HEK293 (cell line): ENCODE measurements around the gene CTBP2.

Source experiments
- OVOL3 ChIP-seq: fragments of 450-650 bp; formaldehyde crosslinking; IDR thresholded peaks from 2 replicates; pipeline ENCODE4 v1.5.1; 2016; ENCODE audit warnings: missing biosample characterization, missing genetic modification characterization
- SALL2 ChIP-seq: fragments of 450-650 bp; formaldehyde crosslinking; IDR thresholded peaks from 2 replicates; pipeline ENCODE4 v1.5.0; 2017; ENCODE audit warnings: missing biosample characterization, mild to moderate bottlenecking, missing genetic modification characterization, borderline replicate concordance
- ZBTB48 ChIP-seq: fragments of 450-650 bp; formaldehyde crosslinking; IDR thresholded peaks from 2 replicates; pipeline ENCODE4 v1.5.1; 2016; ENCODE audit warnings: missing biosample characterization, missing genetic modification characterization
- ZNF121 ChIP-seq: fragments of 450-650 bp; formaldehyde crosslinking; IDR thresholded peaks from 2 replicates; pipeline ENCODE4 v1.5.1; 2016; ENCODE audit warnings: missing biosample characterization, missing genetic modification characterization
- ZNF174 ChIP-seq: fragments of 450-650 bp; formaldehyde crosslinking; IDR thresholded peaks from 2 replicates; pipeline ENCODE4 v1.5.0; 2017; ENCODE audit warnings: missing biosample characterization, mild to moderate bottlenecking, missing genetic modification characterization
- ZNF561 ChIP-seq: fragments of 450-650 bp; IDR thresholded peaks from 2 replicates; pipeline ENCODE4 v1.5.1; 2018; ENCODE audit warnings: missing biosample characterization, missing genetic modification characterization, borderline replicate concordance
- ZNF585B ChIP-seq: fragments of 450-650 bp; formaldehyde crosslinking; IDR thresholded peaks from 2 replicates; pipeline ENCODE4 v1.5.1; 2016; ENCODE audit warnings: missing biosample characterization, missing genetic modification characterization
- ZNF747 ChIP-seq: fragments of 450-650 bp; formaldehyde crosslinking; IDR thresholded peaks from 2 replicates; pipeline ENCODE4 v1.5.1; 2016; ENCODE audit warnings: missing biosample characterization, missing genetic modification characterization
- TF ChIP-seq, protein P1 (sequence below): fragments of 450-650 bp; formaldehyde crosslinking; IDR thresholded peaks from 2 replicates; pipeline ENCODE4 v1.5.1; 2016; ENCODE audit warnings: missing biosample characterization, missing genetic modification characterization
- TF ChIP-seq, protein P2 (sequence below): fragments of 450-650 bp; formaldehyde crosslinking; IDR thresholded peaks from 2 replicates; pipeline ENCODE4 v1.5.1; 2016; ENCODE audit warnings: missing biosample characterization, missing genetic modification characterization

DNA sequence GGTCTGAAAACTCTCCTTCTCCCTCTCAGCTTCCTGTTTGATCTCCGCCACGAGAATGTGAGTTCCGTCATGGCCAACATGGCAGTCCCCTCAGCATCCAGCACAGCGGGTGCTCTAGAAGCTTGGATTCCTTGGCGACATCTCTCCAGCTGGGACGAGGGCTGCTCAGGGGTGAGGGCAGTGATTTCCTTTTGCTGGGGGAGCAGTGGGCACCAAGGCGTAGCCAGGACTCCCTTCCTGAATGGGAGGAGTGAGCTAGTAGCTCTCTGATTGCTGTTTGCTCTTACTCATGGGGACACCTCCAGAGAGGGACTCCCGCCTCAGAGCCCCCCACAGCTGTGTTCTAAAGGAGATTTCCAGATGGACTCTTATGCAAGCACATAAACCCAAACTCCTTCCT, 28.8 kb upstream of the CTBP2 start:
- TF ChIP-seq, protein P1, sequence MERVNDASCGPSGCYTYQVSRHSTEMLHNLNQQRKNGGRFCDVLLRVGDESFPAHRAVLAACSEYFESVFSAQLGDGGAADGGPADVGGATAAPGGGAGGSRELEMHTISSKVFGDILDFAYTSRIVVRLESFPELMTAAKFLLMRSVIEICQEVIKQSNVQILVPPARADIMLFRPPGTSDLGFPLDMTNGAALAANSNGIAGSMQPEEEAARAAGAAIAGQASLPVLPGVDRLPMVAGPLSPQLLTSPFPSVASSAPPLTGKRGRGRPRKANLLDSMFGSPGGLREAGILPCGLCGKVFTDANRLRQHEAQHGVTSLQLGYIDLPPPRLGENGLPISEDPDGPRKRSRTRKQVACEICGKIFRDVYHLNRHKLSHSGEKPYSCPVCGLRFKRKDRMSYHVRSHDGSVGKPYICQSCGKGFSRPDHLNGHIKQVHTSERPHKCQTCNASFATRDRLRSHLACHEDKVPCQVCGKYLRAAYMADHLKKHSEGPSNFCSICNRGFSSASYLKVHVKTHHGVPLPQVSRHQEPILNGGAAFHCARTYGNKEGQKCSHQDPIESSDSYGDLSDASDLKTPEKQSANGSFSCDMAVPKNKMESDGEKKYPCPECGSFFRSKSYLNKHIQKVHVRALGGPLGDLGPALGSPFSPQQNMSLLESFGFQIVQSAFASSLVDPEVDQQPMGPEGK (tag by site-specific recombination): no peak
- TF ChIP-seq ZNF561 (tag by site-specific recombination) (no peak), ZNF174 (tag by site-specific recombination) (no peak), SALL2 (tag by site-specific recombination) (no peak), ZNF121 (no peak), OVOL3 (tag by site-specific recombination) (no peak), ZNF747 (no peak), ZBTB48 (no peak), ZNF585B (tag by site-specific recombination) (no peak)
- TF ChIP-seq, protein P2, sequence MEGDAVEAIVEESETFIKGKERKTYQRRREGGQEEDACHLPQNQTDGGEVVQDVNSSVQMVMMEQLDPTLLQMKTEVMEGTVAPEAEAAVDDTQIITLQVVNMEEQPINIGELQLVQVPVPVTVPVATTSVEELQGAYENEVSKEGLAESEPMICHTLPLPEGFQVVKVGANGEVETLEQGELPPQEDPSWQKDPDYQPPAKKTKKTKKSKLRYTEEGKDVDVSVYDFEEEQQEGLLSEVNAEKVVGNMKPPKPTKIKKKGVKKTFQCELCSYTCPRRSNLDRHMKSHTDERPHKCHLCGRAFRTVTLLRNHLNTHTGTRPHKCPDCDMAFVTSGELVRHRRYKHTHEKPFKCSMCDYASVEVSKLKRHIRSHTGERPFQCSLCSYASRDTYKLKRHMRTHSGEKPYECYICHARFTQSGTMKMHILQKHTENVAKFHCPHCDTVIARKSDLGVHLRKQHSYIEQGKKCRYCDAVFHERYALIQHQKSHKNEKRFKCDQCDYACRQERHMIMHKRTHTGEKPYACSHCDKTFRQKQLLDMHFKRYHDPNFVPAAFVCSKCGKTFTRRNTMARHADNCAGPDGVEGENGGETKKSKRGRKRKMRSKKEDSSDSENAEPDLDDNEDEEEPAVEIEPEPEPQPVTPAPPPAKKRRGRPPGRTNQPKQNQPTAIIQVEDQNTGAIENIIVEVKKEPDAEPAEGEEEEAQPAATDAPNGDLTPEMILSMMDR (tag by site-specific recombination): no peak
